Left renal pelvis (tissue), 4 donors: Measurements from ENCODE around the gene TARP.
"Not testable (repeated sequence)": the region's sequence is repeated elsewhere in the genome, so short reads cannot be mapped to it uniquely, and the experiment has no call there.

ENCODE experiments used
- DNase-seq, 4 donors: peaks; one replicate each; pipeline ENCODE4 v3.0.0-alpha.2; 2013; ENCODE audit warnings: low read depth in 4 of 4, low spot score in 3 of 4

TARP gene

GRCh38 chr7:38264602-38265001 is 8.8 kb downstream of the TARP start:
- DNase-seq = not testable (repeated sequence)

- not testable (repeated sequence) for DNase-seq
Observed at GRCh38 chr7:38263274-38263673, 10.2 kb downstream of the TARP start.

GRCh38 chr7:38262545-38262944 is 10.9 kb downstream of the TARP start:
- DNase-seq = no peak

GRCh38 chr7:38262026-38262425 is 11.4 kb downstream of the TARP start:
- DNase-seq = not testable (repeated sequence)

GRCh38 chr7:38261601-38262000 is 11.8 kb downstream of the TARP start:
- DNase-seq = not testable (repeated sequence)

- DNase-seq = not testable (repeated sequence)
Observed at GRCh38 chr7:38259157-38259556, 14.3 kb downstream of the TARP start.

GRCh38 chr7:38257350-38257677 is 16.1 kb downstream of the TARP start:
- no peak for DNase-seq

DNA sequence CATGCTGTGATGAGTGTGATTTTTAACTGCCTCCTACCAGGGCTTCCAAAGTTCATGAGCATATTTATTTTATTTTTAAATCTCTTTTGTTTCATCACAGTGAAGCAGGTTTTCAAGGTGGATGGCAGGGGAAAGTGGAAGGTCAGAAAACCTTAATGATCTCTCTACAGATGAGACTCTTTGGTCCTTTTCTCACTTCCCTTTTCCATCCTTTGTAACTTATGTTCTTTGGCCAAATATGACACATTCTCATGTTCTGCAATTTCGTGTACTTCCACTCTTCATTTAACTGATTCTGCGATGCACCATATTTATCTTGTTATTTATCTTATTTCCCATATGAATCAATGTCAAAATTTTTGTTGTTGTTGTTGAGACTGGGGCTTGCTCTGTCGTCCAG is 23.6 kb downstream of the TARP start:
- DNase-seq = not testable (repeated sequence)

DNA sequence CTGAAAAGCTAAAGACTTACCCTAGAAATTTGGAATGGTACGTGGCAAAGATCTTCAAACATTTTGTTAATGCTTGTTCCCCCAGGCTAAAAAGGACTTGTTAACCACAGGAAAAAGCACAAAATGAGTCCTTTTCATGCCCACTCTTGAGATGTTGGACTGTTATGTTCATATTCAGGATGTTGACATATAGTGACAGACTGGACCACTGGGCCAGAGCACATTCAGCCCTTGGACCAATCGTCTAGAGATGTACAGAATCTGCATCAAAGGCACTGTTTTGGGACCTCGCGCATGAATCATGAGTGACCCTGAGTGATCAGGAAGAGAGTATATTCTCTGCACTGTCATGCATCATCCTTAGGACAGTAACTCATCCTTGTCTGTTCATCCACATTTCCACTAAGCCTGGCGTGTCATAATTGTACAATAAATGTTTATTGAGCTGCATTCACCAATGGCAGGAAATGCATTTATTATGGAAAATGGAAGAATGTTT is 25.3 kb downstream of the TARP start:
- DNase-seq = no peak

DNA sequence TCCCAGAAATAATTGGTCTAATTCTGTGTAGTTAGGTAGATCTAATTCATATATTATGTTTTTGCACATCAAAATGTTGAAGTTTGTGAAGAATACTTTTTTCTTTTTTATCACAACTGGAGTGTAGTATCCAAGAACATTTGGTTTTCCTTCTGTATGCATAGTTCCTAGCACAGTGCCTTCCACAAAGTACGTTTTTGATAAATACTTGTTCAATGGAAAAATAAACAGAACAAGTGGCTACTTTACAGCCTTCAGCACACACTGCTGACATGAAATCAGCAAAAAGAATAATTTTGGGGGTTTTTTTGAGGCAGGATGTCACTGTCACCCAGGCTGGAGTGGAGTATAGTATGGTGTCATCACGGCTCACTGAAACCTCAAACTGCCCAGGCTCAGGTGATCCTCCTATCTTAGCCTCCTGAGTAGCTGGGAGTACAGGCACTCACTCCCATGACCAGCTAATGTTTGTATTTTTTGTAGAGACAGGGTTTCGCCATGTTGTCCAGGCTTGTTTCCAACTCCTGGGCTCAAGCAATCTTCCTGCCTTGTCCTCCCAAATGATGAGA is 27.9 kb downstream of the TARP start:
- no peak for DNase-seq

- no peak for DNase-seq
Observed at GRCh38 chr7:38244516-38244915, 28.9 kb downstream of the TARP start.

DNA sequence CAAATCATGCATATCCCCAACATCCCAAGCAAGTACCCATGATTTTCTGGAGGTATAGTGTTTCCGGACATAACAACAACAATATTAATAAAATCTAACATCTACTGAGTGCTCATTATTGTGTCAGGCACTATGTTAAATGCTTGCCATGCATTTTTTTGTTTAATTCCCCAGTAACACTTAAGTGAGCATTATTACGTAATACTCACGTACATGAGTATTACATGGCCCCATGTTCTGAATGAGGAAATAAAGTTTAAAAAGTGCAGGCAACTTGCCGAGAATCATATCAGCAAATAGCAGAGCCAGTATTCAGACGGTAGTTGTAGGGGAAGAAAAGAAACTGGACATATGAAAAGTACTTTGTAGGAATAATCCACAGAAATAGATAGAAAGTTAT is 30.1 kb downstream of the TARP start:
- DNase-seq = not testable (repeated sequence)

GRCh38 chr7:38242814-38243213 is 30.6 kb downstream of the TARP start:
- no peak for DNase-seq

- no peak for DNase-seq
Observed at GRCh38 chr7:38241071-38241470, 32.4 kb downstream of the TARP start.

DNA sequence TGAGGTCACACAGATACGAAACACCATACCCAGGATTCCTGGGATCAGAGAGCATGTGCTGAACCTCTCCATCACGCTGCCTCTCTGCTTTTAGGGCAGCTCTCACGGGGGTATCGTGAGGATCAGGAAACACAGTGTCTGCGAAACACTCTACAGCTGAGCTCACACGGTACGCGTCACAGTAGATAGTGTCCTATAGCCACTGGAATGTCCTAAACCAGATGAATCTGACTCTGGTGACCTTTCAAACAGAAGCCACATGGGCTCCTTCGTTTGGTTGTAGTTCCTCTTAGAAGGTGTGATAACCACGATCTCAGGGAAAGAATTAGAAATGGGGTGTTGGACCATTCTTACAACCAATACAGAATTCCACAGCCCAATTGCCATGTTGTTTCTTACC is 34.3 kb downstream of the TARP start:
- DNase-seq = not testable (repeated sequence)

- DNase-seq = no peak
Observed at GRCh38 chr7:38235606-38236005, 37.8 kb downstream of the TARP start.

DNA sequence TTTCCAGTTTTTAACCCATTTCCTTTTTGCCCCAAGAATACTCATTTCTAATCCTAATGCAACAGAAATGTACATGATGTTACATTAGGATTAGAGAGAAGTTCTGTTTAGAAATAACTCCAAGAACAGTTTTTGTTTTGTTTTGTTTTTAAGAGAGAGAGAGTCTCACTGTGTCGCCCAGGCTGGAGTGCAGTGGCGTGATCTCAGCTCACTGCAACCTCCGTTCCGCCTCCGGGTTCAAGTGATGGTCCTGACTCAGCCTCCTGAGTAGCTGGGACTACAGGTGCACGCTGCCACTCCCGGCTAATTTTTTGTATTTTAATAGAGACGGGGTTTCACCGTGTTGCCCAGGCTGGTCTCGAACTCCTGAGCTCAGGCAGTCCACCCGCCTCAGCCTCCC is 38.7 kb downstream of the TARP start:
- not testable (repeated sequence) for DNase-seq

DNA sequence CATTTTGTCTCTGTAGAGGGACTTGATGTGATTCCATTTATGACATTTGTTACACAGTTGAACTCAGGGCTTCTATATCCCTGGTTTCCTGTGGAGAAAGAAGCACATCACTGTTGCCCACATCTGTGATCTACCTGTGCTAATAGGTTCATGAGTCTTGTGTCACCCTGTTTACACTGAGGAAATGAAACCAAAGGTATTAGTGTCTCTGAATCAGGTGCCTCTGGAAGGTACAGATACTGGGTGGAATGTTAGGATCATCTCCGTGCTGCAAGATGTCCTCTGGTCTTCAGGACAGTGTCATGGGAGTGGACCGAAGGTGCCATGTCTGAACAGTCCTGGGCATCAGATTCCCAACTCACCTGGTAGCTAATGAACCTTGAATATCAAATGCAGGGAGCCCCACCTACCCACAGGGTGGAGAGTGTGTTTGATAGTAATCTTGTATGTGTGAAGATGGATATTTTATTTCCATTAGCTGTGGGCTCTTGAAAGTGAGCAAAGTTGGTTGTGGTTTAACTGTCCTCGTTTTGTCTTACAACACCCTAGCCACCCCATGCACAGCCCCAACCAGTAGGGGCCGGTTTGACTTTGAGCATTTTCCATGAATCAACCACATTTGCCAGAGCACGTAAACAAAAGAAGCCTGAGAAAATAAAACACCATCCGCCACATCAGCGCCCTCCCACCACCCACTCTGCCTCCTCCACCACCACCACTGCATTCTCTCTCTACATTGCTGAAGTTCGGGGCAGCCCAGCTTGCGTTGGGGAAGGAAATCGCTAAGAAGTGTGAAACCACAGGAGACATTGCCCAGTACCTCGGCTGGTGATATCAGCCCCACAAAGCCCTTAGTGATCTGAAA is 40.7 kb downstream of the TARP start:
- DNase-seq = no peak

DNA sequence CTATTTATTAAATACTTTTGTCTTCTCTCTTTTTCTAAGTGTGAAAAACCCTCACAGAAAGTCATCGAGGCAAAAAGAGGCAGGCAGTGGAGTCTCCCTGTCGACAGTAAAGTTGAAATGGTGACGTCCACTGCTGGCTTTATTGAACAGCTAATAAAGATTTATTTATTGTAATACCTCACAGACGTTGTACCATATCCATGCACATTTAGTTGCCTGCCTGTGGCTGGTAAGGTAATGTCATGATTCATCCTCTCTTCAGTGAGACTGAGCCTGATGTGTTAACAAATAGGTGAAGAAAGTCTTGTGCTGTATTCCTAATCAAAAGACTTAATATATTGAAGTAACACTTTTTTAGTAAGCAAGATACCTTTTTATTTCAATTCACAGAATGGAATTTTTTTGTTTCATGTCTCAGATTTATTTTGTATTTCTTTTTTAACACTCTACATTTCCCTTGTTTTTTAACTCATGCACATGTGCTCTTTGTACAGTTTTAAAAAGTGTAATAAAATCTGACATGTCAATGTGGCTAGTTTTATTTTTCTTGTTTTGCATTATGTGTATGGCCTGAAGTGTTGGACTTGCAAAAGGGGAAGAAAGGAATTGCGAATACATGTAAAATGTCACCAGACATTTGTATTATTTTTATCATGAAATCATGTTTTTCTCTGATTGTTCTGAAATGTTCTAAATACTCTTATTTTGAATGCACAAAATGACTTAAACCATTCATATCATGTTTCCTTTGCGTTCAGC is 43.4 kb downstream of the TARP start:
- DNase-seq = no peak

DNA sequence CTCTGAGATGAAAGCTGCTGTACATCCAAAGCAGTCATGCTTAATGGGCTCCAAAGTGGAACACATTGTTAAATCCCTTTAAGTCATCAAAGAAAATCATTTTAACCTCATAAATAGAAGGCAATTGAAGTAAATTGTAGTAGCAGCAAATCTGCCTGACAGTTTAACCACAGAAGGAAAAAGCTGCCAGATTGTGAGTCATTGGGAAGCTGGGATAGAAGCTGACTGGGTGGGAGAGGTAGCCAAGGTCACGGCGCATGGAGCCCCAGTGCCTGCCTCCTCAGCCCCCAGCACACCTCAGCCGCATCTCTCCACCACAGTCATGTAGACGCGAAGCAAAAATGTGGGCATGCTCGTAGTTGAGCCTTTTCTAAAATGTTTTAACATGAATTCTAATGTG is 44.0 kb downstream of the TARP start:
- no peak for DNase-seq

DNA sequence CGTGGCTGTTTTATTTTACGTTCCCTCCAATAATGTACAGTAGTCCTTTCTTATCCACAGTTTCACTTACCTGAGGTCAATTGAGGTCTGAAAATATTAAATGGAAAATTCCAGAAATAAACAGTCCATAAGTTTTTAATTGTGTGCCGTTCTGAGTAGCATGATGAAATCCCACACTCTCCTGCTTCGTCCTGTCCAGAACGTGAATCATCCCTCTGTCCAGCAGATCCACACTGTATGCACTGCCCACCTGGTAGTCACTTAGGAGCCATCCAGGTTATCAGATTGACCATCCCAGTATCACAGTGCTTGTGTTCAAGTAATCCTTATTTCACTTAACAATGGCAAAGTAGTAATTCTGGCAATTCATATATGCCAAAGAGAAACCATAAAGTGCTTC is 49.0 kb downstream of the TARP start:
- no peak for DNase-seq

DNA sequence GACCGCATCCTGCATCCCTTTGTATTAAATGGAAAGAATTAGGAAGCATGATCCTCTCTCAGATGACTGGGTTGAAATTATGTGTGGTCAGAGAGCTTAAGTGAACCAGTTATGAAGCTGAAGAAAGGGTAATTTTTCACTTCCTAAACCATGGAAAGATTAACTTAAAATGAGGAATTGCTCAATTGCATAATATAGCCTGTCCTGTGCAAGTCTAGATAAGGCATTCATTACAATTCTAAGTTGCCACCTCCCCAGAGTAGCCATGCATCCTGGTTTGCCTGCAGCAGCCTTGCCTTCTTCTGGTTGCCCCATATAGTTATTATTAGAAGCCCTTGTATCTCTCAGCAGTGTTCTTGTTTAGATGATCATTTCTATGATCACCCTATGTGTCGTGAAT is 50.1 kb downstream of the TARP start:
- DNase-seq = no peak
